CD4-positive, alpha-beta T cell treated with Interleukin-2 at 100 ng/mL for 4 hours (primary cell): ENCODE measurements around the gene FAM120A.

Source experiments
- DNase-seq: peaks from one replicate; pipeline ENCODE4 v3.0.0-alpha.2; 2020; ENCODE audit warnings: low spot score

FAM120A gene

DNA sequence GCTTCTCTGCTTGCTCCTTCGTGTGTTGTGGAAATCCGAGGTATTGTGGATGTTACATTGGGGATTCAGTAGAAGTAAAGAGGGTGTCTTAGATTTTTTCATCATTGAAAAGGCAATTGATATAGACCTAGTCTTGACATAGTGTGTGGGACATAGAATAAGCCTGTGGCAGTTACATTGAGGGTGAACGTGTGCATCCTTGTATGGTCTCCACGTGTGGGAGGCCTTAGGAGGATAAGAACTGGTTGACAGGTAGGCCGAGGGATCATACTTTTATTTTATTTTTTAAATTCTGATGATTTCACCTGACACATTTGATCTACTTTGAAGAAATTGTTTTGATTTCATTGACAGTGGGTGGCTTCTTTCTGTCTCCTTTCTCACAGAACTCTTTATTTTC is 18.9 kb downstream of the FAM120A start:
- DNase-seq, result no peak

DNA sequence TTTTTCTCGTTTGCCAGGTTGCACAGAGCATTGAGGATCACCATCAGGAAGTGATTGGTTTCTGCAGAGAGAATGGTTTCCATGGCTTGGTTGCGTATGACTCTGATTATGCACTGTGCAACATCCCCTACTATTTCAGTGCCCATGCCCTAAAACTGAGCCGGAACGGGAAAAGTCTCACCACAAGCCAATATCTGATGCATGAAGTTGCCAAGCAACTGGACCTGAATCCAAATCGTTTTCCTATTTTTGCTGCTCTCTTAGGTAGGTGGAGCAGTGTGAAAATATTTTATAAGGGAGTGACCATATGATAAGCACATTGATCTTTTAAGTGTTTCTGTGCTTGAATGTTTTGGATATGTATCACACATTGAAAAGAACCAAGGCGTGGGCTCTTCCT is 19.6 kb downstream of the FAM120A start:
- no peak for DNase-seq

DNA sequence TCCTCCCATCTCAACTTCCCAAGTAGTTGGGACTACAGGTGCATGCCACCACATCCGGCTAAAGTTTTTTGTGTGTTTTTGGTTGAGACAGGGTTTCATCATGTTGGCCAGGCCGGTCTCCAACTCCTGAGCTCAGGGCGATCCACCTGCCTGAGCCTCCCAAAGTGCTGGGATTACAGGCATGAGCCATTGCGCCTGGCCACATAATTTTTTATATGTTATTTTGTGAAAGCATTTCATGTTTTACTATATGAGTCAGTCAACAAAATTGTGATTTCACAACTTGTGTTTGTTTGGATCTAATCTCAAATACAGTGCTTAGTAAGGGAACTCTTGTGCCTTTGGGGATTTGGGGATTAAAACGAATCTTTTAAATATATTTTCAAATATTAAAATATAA is 21.9 kb downstream of the FAM120A start:
- no peak for DNase-seq

DNA sequence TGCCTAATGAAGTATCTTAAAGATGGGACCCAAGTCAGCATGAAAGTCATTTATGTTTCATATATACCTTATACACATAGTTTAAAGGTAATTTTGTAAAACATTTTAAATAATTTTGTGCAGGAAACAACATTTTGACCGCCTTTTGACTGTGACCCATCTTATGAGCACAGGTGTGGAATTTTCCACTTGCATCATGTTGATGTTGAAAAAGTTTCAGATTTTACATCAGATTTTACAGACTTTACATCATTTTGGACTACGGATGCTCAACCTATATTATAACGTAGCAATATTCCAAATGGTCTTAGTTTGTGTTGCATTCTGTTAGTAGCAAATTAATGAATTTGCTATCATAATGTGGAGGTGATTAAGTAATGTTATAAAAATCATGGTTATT is 23.6 kb downstream of the FAM120A start:
- DNase-seq, result no peak

DNA sequence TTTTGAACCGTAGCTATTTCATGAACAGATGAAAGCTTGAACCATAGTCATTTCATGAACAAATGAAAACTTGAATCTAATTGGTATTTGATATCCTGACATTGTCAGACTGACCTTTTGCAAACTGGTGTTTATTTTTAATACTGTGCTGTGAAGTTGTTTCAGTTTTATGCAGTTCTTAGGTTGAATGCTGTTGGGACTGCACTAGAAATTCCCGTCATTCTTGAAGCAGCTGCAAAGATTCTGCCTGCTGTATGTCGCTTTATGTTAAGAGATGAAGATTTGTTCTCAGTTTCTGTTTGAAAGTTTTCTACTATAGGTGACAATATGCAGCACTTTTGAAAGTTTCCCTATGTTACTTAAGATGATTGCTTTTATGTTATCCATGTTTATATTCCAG is 24.4 kb downstream of the FAM120A start:
- DNase-seq, result no peak

DNA sequence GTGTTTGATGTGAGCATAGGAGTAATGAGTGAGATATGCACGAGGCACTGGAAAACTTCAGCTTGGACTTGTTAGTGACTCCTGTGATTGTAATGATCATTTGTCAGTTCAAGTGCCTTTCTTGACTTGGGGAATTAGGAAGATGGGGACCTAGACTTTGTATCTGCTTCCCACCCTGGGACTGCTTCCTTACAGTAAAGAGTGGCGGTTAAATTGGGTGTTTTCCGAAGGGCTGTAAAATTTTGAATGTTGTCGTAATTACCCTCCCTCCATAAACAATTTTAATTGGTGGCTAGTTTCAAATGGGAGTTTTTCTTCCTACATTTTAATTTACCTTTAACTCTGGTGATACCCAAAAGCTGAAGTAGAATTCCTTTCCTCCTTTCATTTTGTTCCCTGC is 25.4 kb downstream of the FAM120A start:
- no peak for DNase-seq

DNA sequence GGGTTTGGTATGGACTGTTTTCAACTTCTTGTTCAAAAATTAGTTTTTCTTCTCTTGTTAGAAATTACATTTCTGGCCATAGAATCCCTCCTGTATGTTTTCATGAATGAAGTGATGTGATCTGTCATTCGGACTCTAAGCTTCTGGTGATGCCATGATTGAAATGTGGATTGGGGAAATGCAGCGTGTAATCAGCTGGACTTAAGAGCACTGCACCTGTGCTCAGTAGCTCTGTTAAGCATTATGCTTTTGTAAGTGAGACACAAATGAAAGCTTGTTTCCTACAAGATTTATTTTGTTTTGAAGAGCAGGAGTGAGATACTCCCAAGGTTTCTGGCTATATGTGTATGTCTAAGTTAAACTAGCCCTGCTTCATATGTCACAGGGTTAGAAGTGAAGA is 25.9 kb downstream of the FAM120A start:
- DNase-seq, result no peak

DNA sequence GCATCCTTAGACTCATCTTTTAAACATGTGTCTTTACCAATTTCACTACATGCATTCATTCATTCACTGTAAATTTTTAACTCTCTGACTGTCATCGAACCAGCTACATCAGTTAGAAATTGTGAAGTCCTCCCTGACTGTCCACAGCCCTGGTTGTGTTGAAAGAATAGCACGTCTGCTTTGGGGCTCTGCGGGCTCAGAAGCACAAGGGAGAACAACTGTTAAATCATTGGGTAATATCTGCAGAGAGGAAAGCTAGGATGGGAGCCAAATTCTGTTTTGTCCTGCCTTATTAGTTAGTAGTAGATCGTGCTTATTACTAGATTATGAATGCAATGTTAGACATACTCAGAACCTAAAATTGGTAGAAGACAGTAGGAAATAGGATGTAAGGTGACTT is 28.2 kb downstream of the FAM120A start:
- no peak for DNase-seq

DNA sequence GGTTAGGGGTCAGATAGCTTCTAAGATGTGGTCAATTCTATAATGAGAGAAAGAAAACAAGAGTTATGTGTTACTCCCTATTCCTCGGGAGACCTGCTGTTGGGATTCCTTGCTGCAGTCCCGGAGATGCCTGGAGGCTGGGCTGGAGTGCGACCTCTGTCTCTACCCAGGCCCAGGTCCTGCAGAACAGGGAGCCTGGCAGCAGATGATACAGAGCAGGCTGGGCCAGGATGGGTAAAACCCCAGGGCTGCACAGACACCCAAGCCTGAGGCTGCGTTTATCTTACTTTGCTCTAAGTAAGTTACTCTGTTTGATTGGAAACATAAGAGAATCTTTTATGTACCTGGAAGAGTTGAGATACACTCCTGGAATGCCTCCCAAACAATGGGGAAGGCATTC is 28.8 kb downstream of the FAM120A start:
- DNase-seq, result no peak

DNA sequence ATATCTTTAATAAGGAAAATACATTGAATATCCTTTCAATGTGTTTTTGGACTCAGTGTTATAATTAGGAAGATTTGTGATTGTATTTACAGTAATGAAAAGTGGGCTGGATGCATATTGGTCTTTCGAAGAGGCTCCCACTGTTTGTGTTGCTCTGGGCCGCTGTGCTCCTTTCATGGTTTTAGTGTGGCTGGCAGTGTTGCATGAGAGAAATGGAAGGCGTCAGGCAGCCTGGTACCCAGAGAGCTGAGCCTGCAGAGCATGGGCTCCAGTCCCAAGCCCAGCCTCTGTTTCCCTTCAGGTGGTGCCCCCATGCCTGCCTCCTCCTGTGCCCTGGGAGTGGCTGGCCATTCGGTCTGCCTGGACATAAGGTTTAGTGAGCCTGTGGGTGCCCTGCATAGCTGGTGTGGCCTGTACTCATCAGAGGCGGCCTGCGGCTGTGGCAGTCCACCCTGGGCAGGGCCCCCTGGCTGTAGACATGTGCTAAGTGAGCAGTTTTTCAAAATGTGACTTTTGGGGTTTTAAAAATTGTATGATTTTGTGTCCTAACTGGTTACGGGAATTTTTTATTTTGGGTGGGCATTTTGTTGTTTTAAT is 29.3 kb downstream of the FAM120A start:
- no peak for DNase-seq

DNA sequence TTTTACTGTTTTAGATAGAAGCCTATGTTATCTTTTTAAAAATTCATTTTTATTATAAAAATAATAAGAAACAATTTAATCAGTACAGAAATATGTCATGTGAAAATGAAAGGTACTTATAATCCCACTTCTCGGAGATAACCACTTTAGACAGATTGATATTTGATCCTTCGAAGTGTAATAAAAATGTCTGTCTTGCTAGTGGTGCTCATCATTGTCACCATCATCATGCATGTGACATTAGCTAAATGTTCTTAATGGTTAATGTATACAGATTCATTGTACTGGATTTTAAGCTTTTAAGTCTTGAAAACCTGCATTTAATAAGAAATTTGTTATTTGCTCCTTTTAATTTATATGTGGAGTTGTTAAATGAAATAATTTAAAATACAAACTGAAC is 32.0 kb downstream of the FAM120A start:
- DNase-seq, result no peak

DNA sequence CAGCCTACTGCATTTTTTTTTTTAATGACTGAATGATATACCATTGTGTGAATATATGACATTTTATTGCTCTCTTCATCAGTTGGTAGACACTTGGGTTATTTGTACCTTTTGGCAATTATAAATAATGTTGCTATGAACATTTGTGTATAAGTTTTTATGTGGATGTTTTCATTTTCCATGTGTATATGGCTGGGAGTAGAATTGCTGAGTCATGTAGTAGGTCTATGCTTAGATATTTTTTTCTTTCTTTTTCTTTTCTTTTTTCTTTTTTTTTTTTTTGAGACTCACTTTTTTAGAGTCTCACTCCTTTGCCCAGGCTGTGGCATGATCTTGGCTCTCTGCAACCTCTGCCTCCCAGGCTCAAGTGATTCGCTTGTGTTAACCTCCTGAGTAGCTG is 34.8 kb downstream of the FAM120A start:
- DNase-seq, result no peak

DNA sequence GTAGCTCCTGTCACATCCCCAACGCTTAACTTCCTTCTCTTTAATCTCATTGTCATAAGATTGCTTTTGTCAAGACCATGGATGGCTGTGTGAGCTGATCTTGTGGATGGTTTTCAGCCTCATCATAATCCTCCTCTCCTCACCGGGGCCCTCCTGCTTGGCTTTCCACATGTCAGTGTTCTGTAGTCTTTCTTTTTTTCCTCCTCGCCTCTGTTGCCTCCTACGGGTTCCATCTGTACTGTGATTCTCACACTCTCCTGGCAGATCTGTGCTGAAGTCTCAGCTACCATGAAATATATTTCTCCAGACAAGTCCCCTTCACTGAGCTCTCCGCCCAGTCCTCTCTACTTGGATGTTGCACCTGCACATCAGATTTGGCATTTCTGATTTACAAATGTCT is 36.8 kb downstream of the FAM120A start:
- no peak for DNase-seq

DNA sequence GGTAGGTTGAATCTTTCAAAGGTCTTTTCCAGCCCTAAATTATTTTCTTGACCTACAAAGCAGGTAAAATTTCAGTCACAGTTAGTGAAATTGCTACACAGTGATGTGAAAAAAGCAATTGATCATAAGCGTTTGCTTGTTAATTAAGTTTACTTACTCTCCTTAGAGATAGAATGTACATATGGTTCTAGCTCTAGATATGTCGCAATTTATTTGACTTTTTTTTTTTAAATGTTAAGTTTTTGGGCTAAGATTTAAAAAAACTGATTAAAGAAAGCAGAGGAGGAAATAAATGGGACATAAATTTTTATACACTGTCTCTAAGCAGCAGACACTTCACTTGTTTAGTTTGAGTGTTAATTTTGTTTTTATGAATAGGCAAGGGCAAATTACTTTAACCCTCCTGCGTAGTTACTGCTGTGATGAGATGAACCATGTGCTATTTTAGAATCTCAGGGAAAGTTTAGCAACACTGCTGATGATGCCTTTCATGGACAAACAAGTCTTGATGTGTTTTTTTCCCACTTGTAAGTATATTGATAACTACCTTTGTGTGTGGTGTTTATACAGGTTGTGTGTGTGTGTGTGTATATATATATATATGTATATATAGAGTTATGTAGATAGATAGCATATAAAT is 40.2 kb downstream of the FAM120A start:
- DNase-seq, result no peak

DNA sequence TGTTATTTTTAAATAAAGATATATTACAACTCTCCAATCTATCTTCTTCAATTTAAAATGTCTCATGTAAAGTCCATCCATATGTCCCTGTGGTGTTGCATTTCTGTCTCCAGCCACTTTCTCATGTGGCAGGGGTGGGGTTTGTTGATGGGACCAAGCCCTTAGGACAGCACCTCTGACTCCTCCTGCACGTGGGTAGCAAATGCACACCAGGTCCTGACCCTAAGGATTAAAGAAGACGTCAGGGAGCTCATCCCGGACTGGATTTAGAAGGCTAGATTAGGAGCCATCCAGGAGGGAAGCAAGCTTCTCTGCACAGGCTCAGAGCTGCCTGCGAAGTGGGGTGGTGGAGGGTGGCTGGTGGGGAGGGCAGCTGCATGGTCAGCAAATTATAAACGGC is 40.8 kb downstream of the FAM120A start:
- no peak for DNase-seq

DNA sequence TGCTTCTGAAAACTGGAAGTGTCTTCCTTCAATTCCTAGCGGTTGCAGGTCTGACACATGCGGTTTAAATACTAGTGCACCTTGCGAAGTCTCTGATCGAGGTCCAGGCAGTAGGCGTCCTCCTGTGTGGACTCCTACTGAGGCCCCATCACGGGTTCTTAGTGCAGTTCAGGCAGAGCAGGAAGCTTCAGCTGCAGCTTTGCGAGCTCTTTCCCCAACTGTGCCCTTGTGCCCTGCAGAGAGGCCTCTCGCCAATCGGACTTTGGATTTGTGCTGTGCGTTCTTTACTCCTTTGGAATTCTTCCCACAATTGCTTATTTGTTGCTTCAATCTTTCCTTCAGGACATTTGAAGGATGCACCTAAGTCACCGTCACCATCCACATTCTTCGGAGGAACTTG is 42.5 kb downstream of the FAM120A start:
- no peak for DNase-seq

DNA sequence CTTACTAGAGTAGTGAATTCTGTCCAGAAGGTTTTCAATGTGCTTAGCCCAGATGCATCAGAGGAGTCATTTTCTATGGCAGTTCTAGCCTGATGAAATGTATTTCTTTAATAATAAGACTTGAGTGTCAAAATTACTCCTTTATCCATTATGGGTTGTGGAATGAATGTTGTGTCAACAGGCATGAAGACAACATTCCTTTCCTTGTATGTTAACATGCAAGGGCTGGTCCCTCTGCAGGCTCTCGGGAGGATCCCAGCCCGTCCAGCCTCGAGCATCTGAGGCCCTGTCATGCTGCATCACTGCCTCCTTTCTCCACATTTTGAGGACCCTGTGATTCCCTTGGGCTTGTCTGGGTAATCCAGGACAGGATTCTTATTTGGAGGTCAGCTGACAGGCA is 44.8 kb downstream of the FAM120A start:
- DNase-seq, result no peak

DNA sequence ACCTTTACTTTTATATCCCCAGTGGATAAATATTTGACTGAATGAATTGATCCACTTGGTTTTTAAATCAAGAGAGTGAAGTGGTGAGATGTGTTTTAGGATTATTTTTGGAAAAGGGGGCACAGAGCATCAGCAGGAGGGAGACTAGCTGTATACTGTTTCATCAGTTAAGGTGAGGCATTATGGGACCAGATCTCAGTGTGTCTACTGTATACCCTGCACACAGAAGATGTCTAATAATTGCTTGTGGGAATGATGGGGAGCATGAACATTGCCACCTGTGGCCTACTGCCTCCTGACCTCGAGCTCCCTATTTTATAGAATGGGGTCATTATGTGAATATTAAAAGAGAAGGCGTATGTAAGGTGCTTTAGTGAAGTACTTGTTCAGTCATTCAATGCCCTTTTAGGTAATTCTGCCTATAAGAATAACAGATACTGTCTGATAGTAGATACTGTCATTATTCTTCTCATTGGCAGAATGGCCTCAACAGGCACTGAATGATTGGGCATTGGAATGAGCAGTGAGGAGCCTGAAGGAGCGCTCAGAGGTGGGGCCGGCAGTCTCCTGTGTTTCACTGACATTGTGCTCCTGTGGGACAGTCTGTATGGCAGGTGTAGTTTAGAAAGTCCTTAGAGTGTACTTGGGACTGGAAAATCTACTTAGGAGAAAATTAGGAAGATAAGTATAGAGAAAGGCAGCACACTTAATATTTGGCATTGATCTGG is 49.2 kb downstream of the FAM120A start:
- DNase-seq, result no peak

DNA sequence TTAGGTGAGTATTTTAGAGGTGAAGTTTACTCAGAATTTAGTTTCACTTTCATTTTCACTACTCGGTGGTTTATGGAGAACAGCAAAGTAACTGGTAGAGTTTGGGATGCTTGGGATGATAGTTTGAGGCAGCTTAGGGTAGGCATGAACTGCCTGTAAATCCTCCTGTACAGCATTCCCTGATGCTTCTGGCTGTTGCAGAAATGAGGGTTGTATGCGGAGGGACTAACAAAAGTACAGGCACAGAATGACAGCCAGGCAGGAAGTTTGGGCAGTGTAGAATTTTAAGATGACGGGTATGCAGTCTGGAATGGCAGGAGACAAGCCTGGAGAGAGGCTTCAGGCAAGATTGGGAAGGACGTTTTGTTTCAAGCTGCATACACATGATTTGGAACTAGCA is 49.9 kb downstream of the FAM120A start:
- DNase-seq, result peak; percentile 3

DNA sequence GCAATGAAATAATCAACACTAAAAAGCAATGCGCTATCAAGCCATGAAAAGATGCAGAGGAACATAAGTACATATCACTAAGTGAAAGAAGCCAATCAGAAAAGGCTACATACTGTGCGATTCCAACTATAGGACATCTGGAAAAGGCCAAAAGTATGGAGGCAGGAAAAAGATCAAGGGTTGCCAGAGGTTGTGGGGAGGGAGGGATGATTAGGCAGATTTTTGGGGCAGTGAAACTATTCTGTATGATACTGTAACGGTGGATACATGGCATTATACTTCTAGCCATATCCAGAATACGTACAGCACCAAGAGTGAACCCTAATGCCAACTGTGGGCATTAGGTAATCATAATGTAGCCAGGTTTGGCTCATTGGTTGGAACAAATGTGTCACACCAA is 51.9 kb downstream of the FAM120A start:
- DNase-seq, result no peak

DNA sequence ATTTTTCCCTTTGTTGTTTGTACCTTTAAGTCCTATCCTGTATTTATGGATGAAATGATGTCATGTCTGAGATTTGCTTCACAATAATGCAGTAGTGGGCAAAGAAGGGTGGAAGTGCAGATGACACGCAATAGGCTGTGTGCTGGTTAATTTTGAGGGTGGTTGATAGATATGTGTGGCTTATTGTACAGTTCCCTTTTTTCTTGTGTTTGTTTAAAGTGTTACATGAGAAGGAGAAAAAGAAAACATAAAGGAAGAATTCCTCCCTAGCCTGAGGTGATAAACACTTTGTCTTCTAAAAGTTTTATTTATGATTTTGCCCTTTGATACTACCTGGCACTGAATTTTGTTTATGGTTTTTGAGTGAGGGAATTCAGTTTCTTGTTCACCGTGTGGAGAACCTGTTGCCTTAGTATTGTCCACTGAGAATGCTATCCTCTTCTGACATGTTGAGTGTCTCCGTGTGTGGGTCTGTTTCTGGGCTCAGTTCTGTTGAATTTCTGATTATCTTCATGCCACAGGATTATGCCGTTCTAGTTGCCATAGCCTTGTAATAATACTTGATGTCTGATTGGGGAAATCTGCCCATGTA is 54.2 kb downstream of the FAM120A start:
- DNase-seq, result no peak

DNA sequence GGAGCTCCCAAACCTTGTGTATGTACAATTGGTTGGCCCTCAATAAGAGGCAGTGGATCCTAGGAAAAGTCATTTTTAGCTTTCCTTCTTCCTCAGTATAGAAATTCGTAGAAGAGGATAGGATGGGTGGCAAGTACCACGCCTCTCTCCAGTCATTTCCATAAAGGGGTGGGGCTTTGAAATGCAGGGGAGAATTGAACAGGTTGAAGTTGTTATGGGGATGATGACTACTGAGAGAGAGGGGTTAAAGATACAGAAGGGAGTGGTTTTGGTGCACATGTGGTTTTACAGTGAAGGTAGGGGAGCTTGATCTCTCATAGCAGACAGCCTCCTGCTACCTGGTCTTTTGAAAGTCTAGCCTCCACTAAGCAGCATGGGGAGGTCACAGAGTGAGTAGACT is 56.3 kb downstream of the FAM120A start:
- no peak for DNase-seq

DNA sequence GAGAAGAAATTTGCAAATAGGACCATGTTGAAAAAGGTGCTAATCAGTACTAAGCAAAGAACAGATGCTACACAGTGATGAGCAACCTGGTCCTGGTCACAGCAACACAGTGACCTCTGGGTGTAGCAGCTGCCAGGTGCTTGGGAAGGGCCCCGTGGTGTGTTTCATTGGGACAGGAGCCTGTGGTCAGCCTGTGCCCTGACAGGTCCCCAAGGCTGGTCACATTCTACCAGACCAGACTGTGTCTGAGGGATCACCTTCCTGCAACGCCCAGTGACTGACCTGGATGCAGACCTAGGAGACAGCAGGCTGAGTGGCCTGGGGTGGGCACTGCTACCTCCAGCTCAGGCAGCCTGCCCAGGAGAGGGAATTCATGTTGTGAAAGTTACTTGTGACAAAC is 56.7 kb downstream of the FAM120A start:
- no peak for DNase-seq
